ENCODE data around the gene NHSL2.

NHSL2 gene

GRCh38 chrX:71909956-71910355, 689 bp upstream of the NHSL2 start:
- Histone ChIP-seq H3K9me3 (ENCODE audit: insufficient read depth, low read length) (no peaks in the 10 kb centered on the region), H2AFZ (ENCODE audit: low read depth, low read length) (no peak overlapping the region), H3K36me3 (replicated peaks; ENCODE audit: low read depth, low read length) (no peaks in the 10 kb centered on the region), H3K27me3 (ENCODE audit: low read depth, low read length) (no peaks in the 10 kb centered on the region; the same call in 1 of the 2 replicates), H3K4me2 (ENCODE audit: low read length) (no peak overlapping the region), H3K4me3 (ENCODE audit: low read length) (no peak overlapping the region), H3K4me1 (ENCODE audit: low read length) (no peaks in the 10 kb centered on the region), H4K20me1 (ENCODE audit: insufficient read depth, low read length) (no peaks in the 10 kb centered on the region), H3K9ac (ENCODE audit: low read length) (no peak overlapping the region), H3K79me2 (ENCODE audit: low read length) (no peaks in the 10 kb centered on the region), H3K27ac (ENCODE audit: low read length) (no peak overlapping the region)
- TF ChIP-seq CTCF (IDR thresholded peaks at IDR 0.05; ENCODE audit: low read depth, low read length) = no peak
- no peak for TF ChIP-seq EZH2phosphoT487 (IDR thresholded peaks at IDR 0.05; ENCODE audit: low read depth)

- TF ChIP-seq CTCF (IDR thresholded peaks at IDR 0.05; ENCODE audit: low read depth, low read length) (no peak), EZH2phosphoT487 (IDR thresholded peaks at IDR 0.05; ENCODE audit: low read depth) (no peak)
- H4K20me1 ChIP-seq (ENCODE audit: insufficient read depth, low read length) = no peaks in the 10 kb centered on the region
- H3K27me3 ChIP-seq (ENCODE audit: low read depth, low read length) = no peaks in the 10 kb centered on the region; the same call in 1 of the 2 replicates
- no peak overlapping the region for H3K9ac ChIP-seq (ENCODE audit: low read length)
- no peaks in the 10 kb centered on the region for H3K4me1 ChIP-seq (ENCODE audit: low read length)
- no peaks in the 10 kb centered on the region for H3K9me3 ChIP-seq (ENCODE audit: insufficient read depth, low read length)
- H3K79me2 ChIP-seq (ENCODE audit: low read length) = no peaks in the 10 kb centered on the region
- no peak overlapping the region for H3K4me2 ChIP-seq (ENCODE audit: low read length)
- no peak overlapping the region for H3K27ac ChIP-seq (ENCODE audit: low read length)
- H3K4me3 ChIP-seq (ENCODE audit: low read length) = no peak overlapping the region
- no peak overlapping the region for H2AFZ ChIP-seq (ENCODE audit: low read depth, low read length)
- no peaks in the 10 kb centered on the region for H3K36me3 ChIP-seq (replicated peaks; ENCODE audit: low read depth, low read length)
Measured at GRCh38 chrX:71910986-71911730, 513 bp downstream of the NHSL2 start.

- H3K4me2 ChIP-seq (ENCODE audit: low read length) = no peak overlapping the region
- H3K27ac ChIP-seq (ENCODE audit: low read length) = no peak overlapping the region
- no peak overlapping the region for H3K4me3 ChIP-seq (ENCODE audit: low read length)
- H3K9ac ChIP-seq (ENCODE audit: low read length) = no peak overlapping the region
- H3K36me3 ChIP-seq (replicated peaks; ENCODE audit: low read depth, low read length) = no peaks in the 10 kb centered on the region
- no peaks in the 10 kb centered on the region; the same call in 1 of the 2 replicates for H3K27me3 ChIP-seq (ENCODE audit: low read depth, low read length)
- no peaks in the 10 kb centered on the region for H3K9me3 ChIP-seq (ENCODE audit: insufficient read depth, low read length)
- no peaks in the 10 kb centered on the region for H3K4me1 ChIP-seq (ENCODE audit: low read length)
- H2AFZ ChIP-seq (ENCODE audit: low read depth, low read length) = no peak overlapping the region
- TF ChIP-seq CTCF (IDR thresholded peaks at IDR 0.05; ENCODE audit: low read depth, low read length) = no peak
- TF ChIP-seq EZH2phosphoT487 (IDR thresholded peaks at IDR 0.05; ENCODE audit: low read depth) = no peak
- no peaks in the 10 kb centered on the region for H3K79me2 ChIP-seq (ENCODE audit: low read length)
- no peaks in the 10 kb centered on the region for H4K20me1 ChIP-seq (ENCODE audit: insufficient read depth, low read length)
Measured at GRCh38 chrX:71911731-71912050, 1.0 kb downstream of the NHSL2 start.

GRCh38 chrX:71912156-71912555, 1.5 kb downstream of the NHSL2 start:
- Histone ChIP-seq H3K4me1 (ENCODE audit: low read length) (no peaks in the 10 kb centered on the region), H3K36me3 (replicated peaks; ENCODE audit: low read depth, low read length) (no peaks in the 10 kb centered on the region), H3K9me3 (ENCODE audit: insufficient read depth, low read length) (no peaks in the 10 kb centered on the region), H4K20me1 (ENCODE audit: insufficient read depth, low read length) (no peaks in the 10 kb centered on the region), H3K4me3 (ENCODE audit: low read length) (no peak overlapping the region), H2AFZ (ENCODE audit: low read depth, low read length) (no peak overlapping the region), H3K27ac (ENCODE audit: low read length) (no peak overlapping the region), H3K4me2 (ENCODE audit: low read length) (no peak overlapping the region), H3K79me2 (ENCODE audit: low read length) (no peaks in the 10 kb centered on the region), H3K27me3 (ENCODE audit: low read depth, low read length) (no peaks in the 10 kb centered on the region; the same call in 1 of the 2 replicates), H3K9ac (ENCODE audit: low read length) (no peak overlapping the region)
- TF ChIP-seq CTCF (IDR thresholded peaks at IDR 0.05; ENCODE audit: low read depth, low read length) = no peak
- no peak for TF ChIP-seq EZH2phosphoT487 (IDR thresholded peaks at IDR 0.05; ENCODE audit: low read depth)
